GM19328 (cell line): Measurements from ENCODE around the gene ATAD3B.
"Not testable (repeated sequence)": the region's sequence is repeated elsewhere in the genome, so short reads cannot be mapped to it uniquely, and the experiment has no call there.

ENCODE experiments used
- ATAC-seq: cut with Tn5 transposase; IDR thresholded peaks from one replicate; pipeline ENCODE4 v1.9.1; 2021; ENCODE audit warnings: mild to moderate bottlenecking, moderate library complexity; ENCODE audit not compliant: unreplicated experiment

Gene ATAD3B

GRCh38 chr1:1477206-1477605 is 5.6 kb downstream of the ATAD3B start:
- ATAC-seq = no peak

- no peak for ATAC-seq
Measured at GRCh38 chr1:1479547-1480487, 8.3 kb downstream of the ATAD3B start.

- ATAC-seq = not testable (repeated sequence)
Measured at GRCh38 chr1:1480488-1480867, 8.9 kb downstream of the ATAD3B start.

- ATAC-seq = not testable (repeated sequence)
Measured at GRCh38 chr1:1481811-1482210, 10.2 kb downstream of the ATAD3B start.

GRCh38 chr1:1482856-1483255 is 11.3 kb downstream of the ATAD3B start:
- ATAC-seq = no peak

GRCh38 chr1:1483714-1484113 is 12.1 kb downstream of the ATAD3B start:
- ATAC-seq = no peak

GRCh38 chr1:1484976-1485750 is 13.6 kb downstream of the ATAD3B start:
- ATAC-seq = not testable (repeated sequence)

GRCh38 chr1:1485755-1486317 is 14.3 kb downstream of the ATAD3B start:
- ATAC-seq = not testable (repeated sequence)

- no peak for ATAC-seq
Measured at GRCh38 chr1:1487701-1488100, 16.1 kb downstream of the ATAD3B start.

GRCh38 chr1:1489231-1489630 is 17.7 kb downstream of the ATAD3B start:
- ATAC-seq = no peak

- ATAC-seq = no peak
Measured at GRCh38 chr1:1489861-1490260, 18.3 kb downstream of the ATAD3B start.

GRCh38 chr1:1490633-1491230 is 19.2 kb downstream of the ATAD3B start:
- no peak for ATAC-seq

GRCh38 chr1:1491601-1492000 is 20.0 kb downstream of the ATAD3B start:
- no peak for ATAC-seq

GRCh38 chr1:1494311-1494710 is 22.7 kb downstream of the ATAD3B start:
- ATAC-seq = not testable (repeated sequence)

GRCh38 chr1:1495461-1495975 is 24.0 kb downstream of the ATAD3B start:
- ATAC-seq = not testable (repeated sequence)

GRCh38 chr1:1504777-1505365 is 33.3 kb downstream of the ATAD3B start:
- ATAC-seq = not testable (repeated sequence)

- ATAC-seq = not testable (repeated sequence)
Measured at GRCh38 chr1:1505366-1505798, 33.8 kb downstream of the ATAD3B start.

- ATAC-seq = not testable (repeated sequence)
Measured at GRCh38 chr1:1505801-1506200, 34.2 kb downstream of the ATAD3B start.

- no peak for ATAC-seq
Measured at GRCh38 chr1:1507305-1507704, 35.7 kb downstream of the ATAD3B start.

- ATAC-seq = not testable (repeated sequence)
Measured at GRCh38 chr1:1508775-1509464, 37.4 kb downstream of the ATAD3B start.
